Stimulated activated CD4-positive, alpha-beta T cell treated with anti-CD3 and anti-CD28 coated beads, Interleukin-12 subunit alpha, Interleukin-12 subunit beta, amount 100 ng/mL, for 24 hours (primary cell): Measurements from ENCODE around the gene PRDM5.

Source experiments
- DNase-seq, 2 experiments: peaks; one replicate each; pipeline ENCODE4 v3.0.0-alpha.2; 2020; ENCODE audit warnings: low read depth in 2 of 2

Gene PRDM5

GRCh38 chr4:120903419-120903818 is 19.1 kb downstream of the PRDM5 start:
- no peak for DNase-seq

- DNase-seq, result no peak
Observed at GRCh38 chr4:120902925-120903324, 19.6 kb downstream of the PRDM5 start.

GRCh38 chr4:120901731-120902130 is 20.8 kb downstream of the PRDM5 start:
- no peak for DNase-seq

GRCh38 chr4:120897981-120898719 is 24.4 kb downstream of the PRDM5 start:
- no peak for DNase-seq

- no peak for DNase-seq
Observed at GRCh38 chr4:120895554-120895953, 27.0 kb downstream of the PRDM5 start.

- DNase-seq, result no peak
Observed at GRCh38 chr4:120893314-120893713, 29.2 kb downstream of the PRDM5 start.

GRCh38 chr4:120886191-120886590 is 36.3 kb downstream of the PRDM5 start:
- no peak for DNase-seq

GRCh38 chr4:120881846-120882245 is 40.7 kb downstream of the PRDM5 start:
- no peak for DNase-seq

GRCh38 chr4:120881351-120881750 is 41.2 kb downstream of the PRDM5 start:
- DNase-seq, result no peak

- no peak for DNase-seq
Observed at GRCh38 chr4:120877021-120877420, 45.5 kb downstream of the PRDM5 start.

- DNase-seq, result no peak
Observed at GRCh38 chr4:120874792-120875774, 47.4 kb downstream of the PRDM5 start.

- no peak for DNase-seq
Observed at GRCh38 chr4:120873554-120873953, 49.0 kb downstream of the PRDM5 start.

- DNase-seq, result no peak
Observed at GRCh38 chr4:120871173-120871572, 51.4 kb downstream of the PRDM5 start.

- no peak for DNase-seq
Observed at GRCh38 chr4:120870279-120870673, 52.2 kb downstream of the PRDM5 start.

- no peak for DNase-seq
Observed at GRCh38 chr4:120869613-120870278, 52.8 kb downstream of the PRDM5 start.

- no peak for DNase-seq
Observed at GRCh38 chr4:120867506-120867905, 55.0 kb downstream of the PRDM5 start.

- no peak for DNase-seq
Observed at GRCh38 chr4:120865985-120866384, 56.5 kb downstream of the PRDM5 start.

- no peak for DNase-seq
Observed at GRCh38 chr4:120864969-120865368, 57.6 kb downstream of the PRDM5 start.

- no peak for DNase-seq
Observed at GRCh38 chr4:120862432-120862831, 60.1 kb downstream of the PRDM5 start.

- DNase-seq, result no peak
Observed at GRCh38 chr4:120861852-120862251, 60.7 kb downstream of the PRDM5 start.

GRCh38 chr4:120858776-120859175 is 63.8 kb downstream of the PRDM5 start:
- no peak for DNase-seq

GRCh38 chr4:120857312-120857711 is 65.2 kb downstream of the PRDM5 start:
- no peak for DNase-seq
